Tibial artery (tissue), 4 donors: ENCODE data around the gene VTI1B.
"Not testable (repeated sequence)": the region's sequence is repeated elsewhere in the genome, so short reads cannot be mapped to it uniquely, and the experiment has no call there.

Experiments used
- DNase-seq, 2 donors: peaks; one replicate each; pipeline ENCODE4 v3.0.0-alpha.2; 2019
- H3K27ac ChIP-seq, 2 donors: fragments of 200-600 bp; sonication (generic) in 1 of 2; 1 replicate in 1 of 2; 2 replicates in 1 of 2; pipeline ENCODE4 v1.5.1; 2018 to 2019; ENCODE audit warnings: mild to moderate bottlenecking in 1 of 2
- H3K27me3 ChIP-seq, 2 donors: fragments of 200-600 bp; sonication (generic) in 1 of 2; one replicate each; pipeline versions ENCODE4 v1.5.1 to v1.6.0; 2016 to 2019
- H3K36me3 ChIP-seq, 3 donors: fragments of 200-600 bp; sonication (generic) in 2 of 3; one replicate each; pipeline ENCODE4 v1.5.1; 2016 to 2019; ENCODE audit warnings: mild to moderate bottlenecking in 2 of 3
- H3K4me1 ChIP-seq, 4 donors: fragments of 200-600 bp; sonication (generic) in 2 of 4; 1 replicate in 3 of 4; 2 replicates in 1 of 4; pipeline ENCODE4 v1.5.1; 2016 to 2019
- H3K4me3 ChIP-seq, 2 donors: fragments of 200-600 bp; sonication (generic) in 1 of 2; 1 replicate in 1 of 2; 2 replicates in 1 of 2; pipeline ENCODE4 v1.5.1; 2018 to 2019; ENCODE audit warnings: mild to moderate bottlenecking in 2 of 2
- H3K9me3 ChIP-seq, 3 donors: fragments of 200-600 bp; sonication (generic) in 1 of 3; one replicate each; pipeline ENCODE4 v1.5.1; 2016 to 2019
- intact Hi-C: fragments of 100-400 bp; cut with DNase I; formaldehyde crosslinking; loops from one replicate; pipeline ENCODE4 v1.15.0; 2023; ENCODE audit warnings: low total_unique reads
- TF ChIP-seq, protein P1 (sequence below), 2 experiments: fragments of 200-600 bp in 1 of 2; fragments of 450-650 bp in 1 of 2; IDR thresholded peaks; one replicate each; pipeline ENCODE4 v1.5.1; 2017 to 2019; ENCODE audit warnings: antibody characterized with exemption in 2 of 2, mild to moderate bottlenecking in 1 of 2, moderate library complexity in 1 of 2

Gene VTI1B

DNA sequence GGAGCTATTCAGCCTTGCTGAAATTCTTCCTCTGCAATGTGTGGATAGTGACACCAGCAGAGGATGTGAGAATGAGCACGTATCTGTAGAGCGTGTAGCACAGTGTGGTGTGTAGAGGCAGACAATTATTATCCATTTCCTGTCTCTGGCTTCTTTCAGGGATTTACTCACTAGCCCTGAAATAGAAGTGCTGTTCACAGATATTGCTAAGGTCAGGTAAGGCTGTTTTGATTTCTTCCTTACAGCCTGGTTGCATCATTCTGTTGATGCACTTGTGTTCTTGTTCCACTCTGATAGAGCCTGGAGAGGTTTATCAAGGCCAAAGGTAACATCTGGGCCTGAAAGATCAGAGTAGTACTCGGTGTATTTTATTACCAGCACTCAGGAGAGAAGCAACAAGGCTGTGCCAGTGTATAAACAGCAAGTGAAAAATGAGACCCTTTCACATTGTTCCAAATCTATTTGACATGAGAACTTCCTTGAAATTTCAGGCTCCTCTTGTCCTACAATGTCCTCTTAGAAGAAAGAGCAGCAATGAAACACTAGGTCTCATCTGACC is 38.0 kb downstream of the VTI1B start:
- intact Hi-C loops: no loop called here
- no peaks in the 10 kb centered on the region for H3K4me1 ChIP-seq

DNA sequence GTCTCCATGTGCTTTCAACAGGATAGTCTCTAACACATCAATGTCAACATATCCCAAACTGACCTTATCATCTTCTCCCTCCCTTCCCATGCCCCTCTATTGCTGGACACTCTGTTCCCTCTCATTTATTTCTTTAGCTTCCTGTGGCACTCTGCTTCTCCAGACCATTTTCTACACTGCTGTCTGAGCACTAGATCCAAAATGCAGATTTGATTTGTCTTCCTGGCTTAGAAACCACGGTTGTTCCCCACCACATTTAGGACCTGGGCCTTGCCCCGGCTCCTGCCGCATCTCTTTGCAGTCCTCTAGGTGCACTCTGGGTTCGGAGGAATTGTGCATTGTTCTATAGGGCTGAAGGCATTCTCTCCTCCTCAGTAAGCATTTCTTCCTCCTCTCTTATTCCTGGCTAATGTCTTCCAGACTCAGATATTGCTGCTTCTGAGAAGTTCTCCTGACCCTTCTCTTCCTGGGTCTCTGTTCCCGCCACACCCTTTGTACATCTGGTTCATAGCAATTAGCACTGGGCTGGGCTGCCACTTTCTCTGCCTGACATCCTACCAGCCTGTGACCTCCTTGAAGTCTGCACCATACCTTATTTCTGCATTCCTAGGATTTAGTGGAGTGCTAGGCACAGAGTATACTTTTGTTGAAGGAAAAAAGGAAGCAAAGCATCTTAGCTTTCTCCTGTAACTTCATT is 40.8 kb downstream of the VTI1B start:
- TF ChIP-seq, protein P1, sequence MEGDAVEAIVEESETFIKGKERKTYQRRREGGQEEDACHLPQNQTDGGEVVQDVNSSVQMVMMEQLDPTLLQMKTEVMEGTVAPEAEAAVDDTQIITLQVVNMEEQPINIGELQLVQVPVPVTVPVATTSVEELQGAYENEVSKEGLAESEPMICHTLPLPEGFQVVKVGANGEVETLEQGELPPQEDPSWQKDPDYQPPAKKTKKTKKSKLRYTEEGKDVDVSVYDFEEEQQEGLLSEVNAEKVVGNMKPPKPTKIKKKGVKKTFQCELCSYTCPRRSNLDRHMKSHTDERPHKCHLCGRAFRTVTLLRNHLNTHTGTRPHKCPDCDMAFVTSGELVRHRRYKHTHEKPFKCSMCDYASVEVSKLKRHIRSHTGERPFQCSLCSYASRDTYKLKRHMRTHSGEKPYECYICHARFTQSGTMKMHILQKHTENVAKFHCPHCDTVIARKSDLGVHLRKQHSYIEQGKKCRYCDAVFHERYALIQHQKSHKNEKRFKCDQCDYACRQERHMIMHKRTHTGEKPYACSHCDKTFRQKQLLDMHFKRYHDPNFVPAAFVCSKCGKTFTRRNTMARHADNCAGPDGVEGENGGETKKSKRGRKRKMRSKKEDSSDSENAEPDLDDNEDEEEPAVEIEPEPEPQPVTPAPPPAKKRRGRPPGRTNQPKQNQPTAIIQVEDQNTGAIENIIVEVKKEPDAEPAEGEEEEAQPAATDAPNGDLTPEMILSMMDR (IDR thresholded peaks at IDR 0.05): no peak
- intact Hi-C loops: no loop called here
- H3K9me3 ChIP-seq: no peaks in the 10 kb centered on the region
- no peaks in the 10 kb centered on the region for H3K27me3 ChIP-seq
- H3K4me1 ChIP-seq: no peaks in the 10 kb centered on the region
- no peak overlapping the region for H3K4me3 ChIP-seq
- H3K27ac ChIP-seq: no peak overlapping the region
- H3K36me3 ChIP-seq: peaks cover 0 to 5% (median 0%) of the 10 kb centered on the region in 3 donors
- no peak for DNase-seq

More for the DNA sequence above, 38.0 kb downstream of the VTI1B start:
- Histone ChIP-seq H3K4me3 (no peak overlapping the region), H3K27ac (no peak overlapping the region), H3K9me3 (no peaks in the 10 kb centered on the region), H3K36me3 (peaks cover 0 to 5% (median 0%) of the 10 kb centered on the region in 3 donors), H3K27me3 (no peaks in the 10 kb centered on the region)
- TF ChIP-seq, protein P1 (IDR thresholded peaks at IDR 0.05): no peak
- no peak for DNase-seq

DNA sequence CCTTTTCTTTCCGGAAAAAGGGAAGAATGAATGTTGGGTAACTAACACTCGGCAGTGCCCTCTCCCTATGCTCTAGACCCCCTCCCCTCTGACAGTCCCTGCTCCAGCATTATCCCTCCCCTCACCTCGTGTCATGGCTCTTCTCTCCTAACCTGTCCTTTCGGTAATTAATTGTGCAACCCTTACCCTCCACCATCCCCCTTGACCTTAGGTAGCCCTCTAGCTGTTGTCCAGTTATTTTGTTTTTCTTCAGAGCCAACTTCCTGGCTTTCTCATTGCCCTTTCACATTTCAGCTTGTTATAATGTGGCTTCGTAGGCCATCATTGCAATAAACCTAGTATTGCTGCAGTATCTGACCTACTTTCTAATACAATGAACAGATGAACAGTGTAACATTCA is 43.5 kb downstream of the VTI1B start:
- no peaks in the 10 kb centered on the region for H3K9me3 ChIP-seq
- TF ChIP-seq, protein P1 (IDR thresholded peaks at IDR 0.05): no peak
- intact Hi-C loops: no loop called here
- H3K4me3 ChIP-seq: no peak overlapping the region
- H3K4me1 ChIP-seq: no peaks in the 10 kb centered on the region
- H3K36me3 ChIP-seq: peaks cover 0 to 5% (median 0%) of the 10 kb centered on the region in 3 donors
- no peaks in the 10 kb centered on the region for H3K27me3 ChIP-seq
- no peak for DNase-seq
- no peak overlapping the region for H3K27ac ChIP-seq

- no peak overlapping the region for H3K4me3 ChIP-seq
- no peak overlapping the region for H3K27ac ChIP-seq
- TF ChIP-seq, protein P1 (IDR thresholded peaks at IDR 0.05): no peak
- H3K9me3 ChIP-seq: no peaks in the 10 kb centered on the region
- peaks cover 0 to 5% (median 0%) of the 10 kb centered on the region in 3 donors for H3K36me3 ChIP-seq
- no peaks in the 10 kb centered on the region for H3K27me3 ChIP-seq
- no peak for DNase-seq
- intact Hi-C loops: no loop called here
- H3K4me1 ChIP-seq: no peaks in the 10 kb centered on the region
Measured at GRCh38 chr14:67630186-67630585, 44.2 kb downstream of the VTI1B start.

DNA sequence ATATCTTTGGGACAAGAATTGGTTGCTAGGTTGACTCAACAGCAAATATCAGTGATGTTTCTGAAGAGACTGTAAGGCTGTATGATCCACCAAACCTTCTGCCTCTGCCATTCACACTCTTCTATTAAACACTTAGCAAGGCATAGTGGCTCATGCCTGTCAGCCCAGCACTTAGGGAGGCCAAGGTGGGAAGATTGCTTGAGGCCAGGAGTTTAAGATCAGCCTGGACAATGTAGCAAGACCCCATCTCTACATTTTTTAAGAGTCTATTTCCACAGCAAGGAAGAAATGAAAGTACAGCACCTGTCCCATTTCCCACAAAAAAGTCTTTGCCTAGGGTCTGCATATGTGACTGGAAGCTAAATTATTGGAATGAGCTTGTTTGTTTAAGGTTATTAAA is 46.9 kb downstream of the VTI1B start:
- TF ChIP-seq, protein P1 (IDR thresholded peaks at IDR 0.05): no peak
- no peaks in the 10 kb centered on the region for H3K9me3 ChIP-seq
- intact Hi-C loops: no loop called here
- no peaks in the 10 kb centered on the region for H3K36me3 ChIP-seq
- no peak overlapping the region for H3K4me3 ChIP-seq
- no peaks in the 10 kb centered on the region for H3K27me3 ChIP-seq
- DNase-seq: no peak
- H3K4me1 ChIP-seq: peaks cover 0 to 12% (median 5%) of the 10 kb centered on the region in 4 donors
- H3K27ac ChIP-seq: no peak overlapping the region

- H3K36me3 ChIP-seq, intact Hi-C loops: not testable (repeated sequence)
Measured at GRCh38 chr14:67626131-67626530, 48.3 kb downstream of the VTI1B start.

More at GRCh38 chr14:67626131-67626530, 48.3 kb downstream of the VTI1B start:
- H3K9me3 ChIP-seq, H3K27me3 ChIP-seq, H3K27ac ChIP-seq, DNase-seq, H3K4me3 ChIP-seq: not testable (repeated sequence)
- H3K4me1 ChIP-seq: peaks cover 0 to 19% (median 7%) of the 10 kb centered on the region in 4 donors
